HEK293T (cell line): ENCODE results near the gene ITPK1.

ENCODE experiments used
- CTCF ChIA-PET: fragments of 350-600 bp; formaldehyde crosslinking; extraction: SDS; loops from one replicate; lab custom pipeline; 2021; ENCODE audit warnings: antibody characterized with exemption, inconsistent platforms; lab: Yijun Ruan, JAX
- POLR2A ChIA-PET: fragments of 350-600 bp; formaldehyde crosslinking; extraction: SDS; loops from one replicate; lab custom pipeline; 2020; ENCODE audit warnings: antibody characterized with exemption, inconsistent platforms; lab: Yijun Ruan, JAX
- DNase-seq: peaks from one replicate; pipeline ENCODE4 v3.0.0; 2012; ENCODE audit warnings: mixed read lengths; ENCODE audit errors: extremely low spot score
- ARNT ChIP-seq: fragments of 450-650 bp; IDR thresholded peaks from 2 replicates; pipeline ENCODE4 v1.6.1; 2017; ENCODE audit warnings: mild to moderate bottlenecking
- BHLHE40 ChIP-seq: fragments of 450-650 bp; IDR thresholded peaks from 2 replicates; pipeline ENCODE4 v1.6.1; 2016; ENCODE audit warnings: mild to moderate bottlenecking, moderate library complexity, borderline replicate concordance
- CTBP1 ChIP-seq: fragments of 450-650 bp; IDR thresholded peaks from 2 replicates; pipeline ENCODE4 v1.6.1; 2016; ENCODE audit warnings: borderline replicate concordance
- ELF4 ChIP-seq: fragments of 450-650 bp; IDR thresholded peaks from 2 replicates; pipeline ENCODE4 v1.6.1; 2017; ENCODE audit warnings: antibody characterized with exemption
- FOXA1 ChIP-seq: fragments of 450-650 bp; IDR thresholded peaks from 2 replicates; pipeline ENCODE4 v1.6.1; 2016; ENCODE audit warnings: mild to moderate bottlenecking
- FOXK2 ChIP-seq: fragments of 450-650 bp; IDR thresholded peaks from 2 replicates; pipeline ENCODE4 v1.6.1; 2016; ENCODE audit warnings: mild to moderate bottlenecking
- FOXM1 ChIP-seq: fragments of 450-650 bp; IDR thresholded peaks from 2 replicates; pipeline ENCODE4 v1.6.1; 2017; ENCODE audit warnings: mild to moderate bottlenecking, borderline replicate concordance
- HDGF ChIP-seq: fragments of 450-650 bp; IDR thresholded peaks from 2 replicates; pipeline ENCODE4 v1.6.1; 2017; ENCODE audit warnings: antibody characterized with exemption, borderline replicate concordance
- L3MBTL2 ChIP-seq: fragments of 450-650 bp; conservative IDR thresholded peaks from 2 replicates; pipeline ENCODE4 v1.6.1; 2016; ENCODE audit warnings: mild to moderate bottlenecking
- LEF1 ChIP-seq: fragments of 450-650 bp; IDR thresholded peaks from 2 replicates; pipeline ENCODE4 v1.6.1; 2017; ENCODE audit warnings: mild to moderate bottlenecking, borderline replicate concordance
- NFRKB ChIP-seq: fragments of 450-650 bp; IDR thresholded peaks from 2 replicates; pipeline ENCODE4 v1.6.1; 2016; ENCODE audit warnings: mild to moderate bottlenecking, moderate library complexity
- PKNOX1 ChIP-seq: fragments of 450-650 bp; IDR thresholded peaks from 2 replicates; pipeline ENCODE4 v1.6.1; 2016
- SP1 ChIP-seq: fragments of 450-650 bp; IDR thresholded peaks from 2 replicates; pipeline ENCODE4 v1.6.1; 2017
- SUZ12 ChIP-seq: fragments of 450-650 bp; IDR thresholded peaks from 2 replicates; pipeline ENCODE4 v1.6.1; 2016; ENCODE audit warnings: mild to moderate bottlenecking
- TARDBP ChIP-seq: fragments of 450-650 bp; IDR thresholded peaks from 2 replicates; pipeline ENCODE4 v1.6.1; 2016
- ZNF384 ChIP-seq: fragments of 450-650 bp; IDR thresholded peaks from 2 replicates; pipeline ENCODE4 v1.6.1; 2016

Gene ITPK1

GRCh38 chr14:93061380-93062012 lies 54.2 kb downstream of the ITPK1 start:
- no peak for DNase-seq
- ChIA-PET CTCF (interaction anchor here (0.6 kb wide), 1 partner anchor 33 kb away, joined by 5 read pairs; no protein-coding TSS in a partner anchor), POLR2A (no interaction called here)
- TF ChIP-seq SUZ12 (no peak), FOXA1 (no peak), NFRKB (no peak), BHLHE40 (no peak)

DNA sequence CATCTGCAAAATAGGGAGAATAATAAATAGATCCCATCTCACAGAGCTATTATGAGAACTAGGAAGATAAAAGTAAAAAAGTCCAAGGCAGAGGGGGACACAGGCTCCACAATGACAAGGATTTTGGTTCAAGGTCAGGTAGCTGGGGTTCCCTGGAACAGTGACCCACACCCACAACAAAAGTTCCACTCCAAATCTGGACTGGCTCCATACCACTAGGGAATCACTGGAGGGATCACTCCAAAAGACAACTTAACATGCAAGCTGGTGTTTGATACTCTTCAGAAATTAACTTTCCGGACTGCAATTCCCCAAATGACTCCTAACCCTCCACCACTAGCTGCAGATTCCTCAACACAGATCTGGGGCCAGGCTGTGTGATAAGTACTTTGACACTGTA lies 54.9 kb downstream of the ITPK1 start:
- TF ChIP-seq SP1 (no peak), FOXM1 (no peak), FOXA1 (no peak), SUZ12 (no peak), HDGF (no peak), ZNF384 (no peak)
- DNase-seq, result no peak
- POLR2A ChIA-PET, result no interaction called here
- CTCF ChIA-PET, result no interaction called here

DNA sequence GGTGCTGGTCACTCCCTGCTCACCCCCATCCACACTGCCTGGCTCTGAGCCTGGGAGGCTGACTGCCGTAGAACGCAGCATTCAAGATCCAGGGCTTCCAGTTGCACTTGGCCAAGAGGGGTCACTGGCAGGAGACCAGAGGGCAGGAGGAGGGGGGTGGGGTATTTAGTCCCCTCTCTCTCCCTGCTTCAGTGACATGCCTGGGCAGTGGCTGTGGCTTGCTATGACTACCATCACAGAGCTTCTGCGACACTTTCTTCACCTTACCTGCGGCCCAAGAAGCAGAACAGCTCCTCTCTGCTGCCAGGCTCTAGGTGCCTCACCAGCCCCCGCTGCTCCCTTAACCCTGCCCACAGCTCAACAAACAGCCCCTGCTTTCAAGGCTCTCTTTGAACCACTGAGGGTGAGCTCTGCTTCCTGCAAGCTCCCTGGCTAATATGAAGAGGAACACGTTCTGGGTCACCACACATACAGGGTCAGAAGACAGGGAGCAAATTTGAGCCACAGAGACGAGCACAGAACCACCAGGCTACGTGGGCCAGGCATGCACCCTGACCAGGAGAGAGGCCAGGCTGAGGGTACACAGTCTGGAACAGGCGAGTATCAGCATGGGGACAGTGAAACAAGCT lies 55.7 kb downstream of the ITPK1 start:
- POLR2A ChIA-PET, result no interaction called here
- CTCF ChIA-PET, result no interaction called here
- TF ChIP-seq CTBP1 (no peak), LEF1 (no peak), ARNT (no peak), SUZ12 (no peak), ZNF384 (no peak), NFRKB (no peak), FOXA1 (no peak), L3MBTL2 (no peak), HDGF (no peak), BHLHE40 (no peak), FOXM1 (no peak), SP1 (no peak), TARDBP (no peak), PKNOX1 (no peak), ELF4 (no peak), FOXK2 (no peak)
- DNase-seq, result no peak

DNA sequence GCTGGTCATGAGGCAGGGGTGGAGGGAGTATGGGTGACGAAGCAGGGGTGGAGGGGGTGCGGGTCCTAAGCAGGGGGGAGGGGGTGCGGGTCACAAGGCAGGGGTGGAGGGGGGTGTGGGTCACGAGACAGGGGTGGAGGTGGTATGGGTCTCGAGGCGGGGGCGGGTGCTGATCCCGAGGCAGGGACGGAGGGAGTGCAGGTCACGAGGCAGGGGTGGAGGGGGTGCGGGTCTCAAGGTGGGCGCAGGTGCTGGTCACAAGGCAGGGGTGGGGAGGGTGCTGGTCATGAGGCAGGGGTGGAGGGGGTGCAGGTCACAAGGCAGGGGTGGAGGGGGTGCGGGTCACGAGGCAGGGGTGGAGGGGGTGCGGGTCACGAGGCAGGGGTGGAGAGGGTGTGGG lies 56.5 kb downstream of the ITPK1 start:
- no peak for TF ChIP-seq CTBP1
- TF ChIP-seq BHLHE40, result no peak
- no peak for TF ChIP-seq FOXA1
- no peak for TF ChIP-seq PKNOX1
- no peak for TF ChIP-seq L3MBTL2
- no peak for TF ChIP-seq NFRKB
- no peak for TF ChIP-seq SP1
- TF ChIP-seq HDGF, result no peak
- no peak for TF ChIP-seq FOXK2
- CTCF ChIA-PET, result no interaction called here
- no peak for DNase-seq
- POLR2A ChIA-PET, result no interaction called here

GRCh38 chr14:93057586-93058280 lies 58.0 kb downstream of the ITPK1 start:
- no peak for TF ChIP-seq SUZ12
- TF ChIP-seq ELF4, result no peak
- ChIA-PET POLR2A (no interaction called here), CTCF (no interaction called here)
- no peak for DNase-seq

DNA sequence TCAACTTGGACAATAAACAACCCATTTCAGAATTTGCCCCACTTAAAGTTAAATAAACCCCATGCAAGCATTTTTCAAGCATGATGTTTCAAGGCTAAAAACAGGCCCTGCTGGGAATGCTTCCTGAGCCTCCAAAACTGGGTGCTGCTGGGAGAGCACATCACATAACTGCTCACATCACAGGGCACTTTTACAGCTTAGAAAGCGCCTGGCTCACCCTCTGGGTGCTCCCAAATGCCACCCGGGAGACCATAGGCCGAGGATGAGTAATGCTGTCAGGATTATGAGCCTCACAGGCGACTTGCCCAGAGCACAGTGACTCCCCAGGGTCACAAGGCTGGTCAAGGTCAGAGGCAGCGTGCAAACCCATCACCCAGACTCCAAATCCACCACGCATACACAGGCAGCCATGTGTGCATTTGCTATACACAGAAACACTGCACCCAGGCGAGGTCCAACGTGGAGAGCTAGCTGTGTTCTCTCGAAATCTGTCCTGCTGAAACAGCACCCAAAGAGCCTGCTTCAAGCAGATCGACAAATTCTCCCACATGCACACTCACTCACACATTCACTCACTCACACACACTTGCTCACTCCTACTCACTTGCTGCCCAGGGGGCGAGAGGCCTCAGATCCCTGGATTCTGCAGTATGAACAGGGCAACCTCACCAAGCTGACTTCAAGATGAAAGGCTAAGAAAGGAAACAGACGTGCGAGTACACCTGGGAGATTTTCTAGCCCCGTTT lies 58.7 kb downstream of the ITPK1 start:
- ChIA-PET CTCF (no interaction called here), POLR2A (no interaction called here)
- no peak for TF ChIP-seq PKNOX1
- TF ChIP-seq HDGF, result no peak
- TF ChIP-seq CTBP1, result no peak
- TF ChIP-seq FOXA1, result no peak
- no peak for TF ChIP-seq TARDBP
- TF ChIP-seq NFRKB, result no peak
- no peak for TF ChIP-seq FOXK2
- no peak for TF ChIP-seq LEF1
- no peak for TF ChIP-seq L3MBTL2
- no peak for TF ChIP-seq SUZ12
- TF ChIP-seq ZNF384, result no peak
- TF ChIP-seq BHLHE40, result no peak
- no peak for TF ChIP-seq ARNT
- TF ChIP-seq SP1, result no peak
- TF ChIP-seq FOXM1, result no peak
- no peak for DNase-seq
